Right lobe of liver (tissue), 4 donors: ENCODE results near the gene UVRAG.

ENCODE experiments used
- CTCF ChIP-seq, 4 donors: fragments of 200-600 bp in 3 of 4; fragments of 450-650 bp in 1 of 4; IDR thresholded peaks; one replicate each; pipeline versions ENCODE4 v1.5.1 to v1.8.0; 2016 to 2022; ENCODE audit warnings: antibody characterized with exemption in 4 of 4, mild to moderate bottlenecking in 2 of 4
- POLR2A ChIP-seq: fragments of 450-650 bp; IDR thresholded peaks from one replicate; pipeline ENCODE4 v1.6.1; 2017; ENCODE audit warnings: antibody characterized with exemption, mild to moderate bottlenecking
- donor health status: DM: no; HTN: no; CAD: no.
- donor health status: DM: no; HTN: no; CAD: no.
- donor health status: DM: no; HTN: yes; CAD: no.

GRCh38 chr11:76162336-76163288, 347.6 kb downstream of the UVRAG start:
- TF ChIP-seq CTCF (IDR thresholded peaks at IDR 0.05), result no peak
- TF ChIP-seq POLR2A, result no peak
